Thymus (tissue), 11 donors: ENCODE data around the gene PRKAG2. TPM values are rescaled to one million over a fixed set of nuclear protein-coding genes. Genes with fewer than 3 reads are reported as not detected.

Experiments used
- DNase-seq, 9 donors: peaks; one replicate each; pipeline ENCODE4 v3.0.0-alpha.2; 2013; ENCODE audit warnings: low spot score in 9 of 9, low read depth in 6 of 9, missing footprints in 1 of 9
- H3K27ac ChIP-seq, 2 donors: one replicate each; pipeline ENCODE4 v1.5.1; 2013; ENCODE audit warnings: control low read depth in 1 of 2, low read depth in 1 of 2, low read length in 1 of 2, mild to moderate bottlenecking in 1 of 2, moderate library complexity in 1 of 2
- H3K27me3 ChIP-seq, 2 donors: one replicate each; pipeline ENCODE4 v1.5.1; 2013; ENCODE audit warnings: low read length in 1 of 2; ENCODE audit not compliant: control insufficient read depth in 2 of 2, insufficient read depth in 1 of 2
- H3K36me3 ChIP-seq, 2 donors: one replicate each; pipeline ENCODE4 v1.5.1; 2013; ENCODE audit warnings: low read length in 1 of 2, mild to moderate bottlenecking in 1 of 2, moderate library complexity in 1 of 2; ENCODE audit not compliant: control insufficient read depth in 2 of 2, insufficient read depth in 2 of 2
- H3K4me1 ChIP-seq, 2 donors: one replicate each; pipeline ENCODE4 v1.5.1; 2013; ENCODE audit warnings: low read length in 2 of 2; ENCODE audit not compliant: control insufficient read depth in 2 of 2, insufficient read depth in 2 of 2
- H3K4me3 ChIP-seq, 2 donors: one replicate each; pipeline ENCODE4 v1.5.1; 2013; ENCODE audit warnings: low read length in 2 of 2, control low read depth in 1 of 2, mild to moderate bottlenecking in 1 of 2
- H3K9me3 ChIP-seq, 2 donors: one replicate each; pipeline ENCODE4 v1.5.1; 2013; ENCODE audit warnings: low read length in 1 of 2, mild to moderate bottlenecking in 1 of 2; ENCODE audit not compliant: control insufficient read depth in 2 of 2, insufficient read depth in 1 of 2
- WGBS: extraction: QIAGEN DNeasy Blood & Tissue Kit; methylation state at CpG from one replicate; pipeline ENCODE4 v1.1.7; 2013; 5-methylcytosine and 5-hydroxymethylcytosine counted together
- polyA plus RNA-seq: library from polyadenylated mRNA; stranded (reverse); fragments of 200-250 nt; gene quantifications from one replicate; pipeline ENCODE4 v1.2.3, GENCODE V29; 2013
- total RNA-seq: library from RNA; stranded (reverse); fragments of 120-200 nt; gene quantifications from one replicate; pipeline ENCODE4 v1.2.4, GENCODE V29; 2013
- donor health status: healthy.

PRKAG2 gene
- total and polyA plus RNA-seq, 2 donors, result 5.1 to 33.7 TPM

DNA sequence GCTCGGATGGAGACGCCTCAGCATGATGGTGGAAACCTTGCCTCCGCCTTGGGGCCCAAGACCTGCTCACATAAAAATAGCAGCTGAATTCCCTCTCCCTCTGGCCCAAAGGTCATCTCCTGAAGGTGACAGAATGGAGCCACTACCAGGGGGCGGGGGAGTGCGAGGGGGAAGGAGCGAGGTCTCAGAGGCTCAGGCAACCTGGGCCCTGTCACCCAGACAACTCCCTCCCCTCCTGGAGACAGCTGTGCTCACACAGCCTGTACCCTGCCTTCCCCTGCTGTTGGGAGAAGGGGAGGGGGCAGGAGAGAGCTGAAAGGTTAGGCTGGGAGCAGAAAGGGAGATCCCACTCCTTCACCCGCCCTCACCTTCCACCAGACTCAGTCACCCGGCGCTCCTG, 184.2 kb downstream of the PRKAG2 start:
- H3K9me3 ChIP-seq, result no peaks in the 10 kb centered on the region
- no peaks in the 10 kb centered on the region for H3K36me3 ChIP-seq
- WGBS, result 98% methylated on average over 9 of the region's 9 CpGs
- no peak overlapping the region for H3K4me3 ChIP-seq
- H3K4me1 ChIP-seq, result peaks cover 0 to 13% of the 10 kb centered on the region in 2 donors
- H3K27ac ChIP-seq, result no peak overlapping the region
- no peak for DNase-seq
- no peaks in the 10 kb centered on the region for H3K27me3 ChIP-seq

GRCh38 chr7:151691449-151691848, 185.5 kb downstream of the PRKAG2 start:
- Histone ChIP-seq H3K27ac (no peak overlapping the region), H3K4me3 (no peak overlapping the region), H3K36me3 (no peaks in the 10 kb centered on the region), H3K27me3 (no peaks in the 10 kb centered on the region), H3K4me1 (peaks cover 0 to 13% of the 10 kb centered on the region in 2 donors), H3K9me3 (no peaks in the 10 kb centered on the region)
- no peak for DNase-seq
- WGBS, result 99% methylated on average over 2 of the region's 2 CpGs

GRCh38 chr7:151690606-151691005, 186.3 kb downstream of the PRKAG2 start:
- no peak for DNase-seq
- Histone ChIP-seq H3K9me3 (no peaks in the 10 kb centered on the region), H3K27ac (no peak overlapping the region), H3K4me1 (peaks cover 0 to 10% of the 10 kb centered on the region in 2 donors), H3K4me3 (no peak overlapping the region), H3K36me3 (no peaks in the 10 kb centered on the region), H3K27me3 (no peaks in the 10 kb centered on the region)
- 95% methylated on average over 6 of the region's 6 CpGs for WGBS

DNA sequence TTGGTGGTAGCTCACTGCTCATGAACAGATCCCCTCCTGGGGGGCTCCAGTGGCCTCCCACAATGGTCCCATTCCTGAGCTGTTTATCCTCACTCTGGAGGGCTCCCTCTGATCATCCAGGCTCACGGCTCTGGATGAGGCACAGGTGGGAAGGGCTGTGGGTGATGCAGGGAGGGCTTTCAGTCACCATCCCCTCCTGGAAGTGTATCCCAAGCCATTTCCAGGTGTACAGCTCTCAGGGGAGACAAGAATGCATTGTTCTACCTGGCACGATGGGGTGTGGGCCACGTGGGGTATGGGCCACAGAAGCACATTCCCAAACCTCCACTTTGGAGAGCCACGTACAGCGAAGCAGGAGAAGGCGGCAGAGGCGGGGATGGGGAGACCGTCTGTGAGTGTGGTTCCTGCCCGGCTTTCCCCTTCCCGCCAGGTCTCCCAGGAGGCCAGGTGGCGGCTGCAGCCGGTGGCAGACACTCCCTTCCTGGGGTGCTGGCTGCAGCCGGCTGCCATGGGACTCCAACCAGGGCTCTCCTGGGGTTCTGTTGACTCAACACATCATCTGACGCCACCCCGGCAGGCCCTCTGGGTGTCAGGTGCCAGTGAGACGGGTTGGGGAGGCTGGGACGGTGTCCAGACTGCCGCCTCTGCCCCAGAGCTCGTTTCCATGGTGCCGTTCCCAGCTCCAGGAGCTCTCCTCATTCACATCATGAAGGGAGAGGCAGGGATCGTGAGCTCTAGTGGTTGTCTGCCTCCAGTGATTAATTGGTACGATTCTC, 187.5 kb downstream of the PRKAG2 start:
- no peak for DNase-seq
- Histone ChIP-seq H3K27ac (no peak overlapping the region), H3K27me3 (no peaks in the 10 kb centered on the region)

DNA sequence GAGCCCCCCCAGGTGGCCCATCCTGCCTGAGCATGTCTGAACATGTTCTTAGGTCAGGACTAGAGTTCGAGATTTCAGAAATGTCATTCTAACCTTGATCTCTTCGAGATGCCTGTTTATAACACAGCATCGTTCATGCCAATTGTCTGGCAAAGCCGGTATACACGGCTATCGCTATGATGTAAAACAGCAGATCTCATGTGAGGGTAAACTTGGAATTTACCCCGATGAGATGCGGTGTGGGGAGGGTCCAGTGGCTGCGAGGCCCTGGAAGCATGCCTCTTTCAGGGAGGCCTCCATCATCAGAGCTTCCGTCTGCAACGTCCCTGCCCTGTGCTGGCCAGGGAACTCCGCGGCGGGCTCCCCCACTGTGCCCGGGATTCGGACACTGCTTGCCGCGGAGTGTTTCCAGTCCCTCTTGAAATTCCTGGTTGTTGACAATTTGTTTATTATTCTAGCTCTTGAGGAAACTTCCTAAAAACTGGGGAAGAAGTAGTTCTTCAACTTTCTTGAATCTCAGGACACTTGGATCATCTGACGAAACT, 188.6 kb downstream of the PRKAG2 start:
- H3K27ac ChIP-seq, result no peak overlapping the region
- 98% methylated on average over 19 of the region's 19 CpGs for WGBS
- no peaks in the 10 kb centered on the region for H3K27me3 ChIP-seq
- H3K9me3 ChIP-seq, result no peaks in the 10 kb centered on the region
- no peaks in the 10 kb centered on the region for H3K36me3 ChIP-seq
- no peak for DNase-seq
- H3K4me1 ChIP-seq, result peaks cover 0 to 4% of the 10 kb centered on the region in 2 donors
- H3K4me3 ChIP-seq, result no peak overlapping the region

More for the DNA sequence above, 187.5 kb downstream of the PRKAG2 start:
- H3K36me3 ChIP-seq, result no peaks in the 10 kb centered on the region
- H3K4me1 ChIP-seq, result peaks cover 0 to 4% of the 10 kb centered on the region in 2 donors
- H3K9me3 ChIP-seq, result no peaks in the 10 kb centered on the region
- WGBS, result 97% methylated on average over 22 of the region's 22 CpGs
- H3K4me3 ChIP-seq, result no peak overlapping the region

GRCh38 chr7:151687523-151688235, 189.2 kb downstream of the PRKAG2 start:
- Histone ChIP-seq H3K27me3 (no peaks in the 10 kb centered on the region), H3K36me3 (no peaks in the 10 kb centered on the region), H3K27ac (no peak overlapping the region), H3K4me1 (peaks cover 0 to 4% of the 10 kb centered on the region in 2 donors), H3K9me3 (no peaks in the 10 kb centered on the region), H3K4me3 (no peak overlapping the region)
- 84% methylated on average over 16 of the region's 16 CpGs for WGBS
- no peak for DNase-seq

GRCh38 chr7:151686826-151687225, 190.1 kb downstream of the PRKAG2 start:
- H3K4me1 ChIP-seq, result peaks cover 0 to 4% of the 10 kb centered on the region in 2 donors
- H3K36me3 ChIP-seq, result no peaks in the 10 kb centered on the region
- no peaks in the 10 kb centered on the region for H3K27me3 ChIP-seq
- no peaks in the 10 kb centered on the region for H3K9me3 ChIP-seq
- no peak for DNase-seq
- 96% methylated on average over 2 of the region's 2 CpGs for WGBS
- H3K4me3 ChIP-seq, result no peak overlapping the region
- H3K27ac ChIP-seq, result no peak overlapping the region

DNA sequence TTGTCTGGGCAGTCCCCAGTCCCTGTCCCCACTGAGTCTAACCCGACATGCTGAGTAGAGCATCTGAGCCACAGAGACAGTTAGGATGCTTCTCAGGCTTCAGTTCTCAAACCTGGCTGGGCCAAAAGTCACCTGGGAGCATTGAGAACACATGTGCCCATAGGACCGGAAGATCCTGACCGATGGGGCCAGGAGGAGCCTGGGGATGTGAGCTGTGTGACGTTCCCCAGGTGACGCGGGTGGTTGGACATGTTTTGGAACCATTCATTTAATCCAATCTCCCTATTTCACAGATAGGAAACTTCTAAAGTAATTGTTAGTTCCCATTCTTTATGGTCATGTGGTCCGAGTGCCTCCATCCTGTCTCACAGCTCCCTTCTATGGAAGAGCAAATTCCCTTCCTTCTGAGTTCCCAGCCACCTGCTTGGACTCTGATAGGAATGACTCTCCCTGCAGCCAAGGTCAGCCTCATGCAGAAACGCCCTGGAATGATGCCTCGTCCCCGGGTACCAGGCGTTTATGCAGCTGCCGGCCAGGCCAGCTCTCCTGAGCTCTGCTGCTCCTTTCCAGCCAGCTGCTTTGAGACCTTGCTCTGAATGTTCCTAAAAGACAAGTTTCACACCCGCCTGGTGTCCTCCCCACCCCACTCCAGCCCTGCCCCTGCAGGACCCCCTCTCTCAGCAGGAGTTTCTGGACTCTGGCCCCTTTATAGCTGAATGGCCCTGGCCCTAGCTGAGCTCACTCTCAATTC, 190.7 kb downstream of the PRKAG2 start:
- no peak overlapping the region for H3K27ac ChIP-seq
- 98% methylated on average over 13 of the region's 13 CpGs for WGBS
- DNase-seq, result no peak

More for the DNA sequence above, 190.7 kb downstream of the PRKAG2 start:
- no peaks in the 10 kb centered on the region for H3K36me3 ChIP-seq
- H3K9me3 ChIP-seq, result no peaks in the 10 kb centered on the region
- no peak overlapping the region for H3K4me3 ChIP-seq
- H3K27me3 ChIP-seq, result no peaks in the 10 kb centered on the region
- H3K4me1 ChIP-seq, result peaks cover 0 to 4% of the 10 kb centered on the region in 2 donors
